Hematopoietic multipotent progenitor cell treated with erythropoietin and hydrocortisone succinate and interleukin-3 and kit ligand, for 17 days (in vitro differentiated cells): ENCODE measurements around the gene SMARCE1.

ENCODE experiments used
- DNase-seq: peaks from one replicate; pipeline ENCODE4 v3.0.0-alpha.2; 2015; ENCODE audit warnings: low spot score

Gene SMARCE1

GRCh38 chr17:40579471-40579870 is 68.1 kb downstream of the SMARCE1 start:
- no peak for DNase-seq

- DNase-seq, result no peak
These were observed 70.0 kb downstream of the SMARCE1 start for GRCh38 chr17:40577611-40578065.

- no peak for DNase-seq
These were observed 71.4 kb downstream of the SMARCE1 start for GRCh38 chr17:40576113-40576740.
